Stomach (tissue), 9 donors: ENCODE measurements around the gene LRRC28. TPM values are rescaled to one million over a fixed set of nuclear protein-coding genes. Genes with fewer than 3 reads are reported as not detected.

ENCODE experiments used
- DNase-seq, 2 donors: peaks; one replicate each; pipeline versions ENCODE4 v3.0.0 to v3.0.0-alpha.2; 2013 to 2019
- H3K27ac ChIP-seq, 5 donors: fragments of 200-600 bp in 4 of 5; sonication (generic) in 4 of 5; one replicate each; pipeline ENCODE4 v1.5.1; 2013 to 2019; ENCODE audit warnings: mild to moderate bottlenecking in 1 of 5, moderate library complexity in 1 of 5
- H3K27me3 ChIP-seq, 3 donors: fragments of 200-600 bp; sonication (generic); one replicate each; pipeline ENCODE4 v1.5.1; 2017 to 2019; ENCODE audit warnings: mixed run types in 1 of 3
- H3K36me3 ChIP-seq, 4 donors: fragments of 200-600 bp; sonication (generic); 1 replicate in 3 of 4; 2 replicates in 1 of 4; pipeline ENCODE4 v1.5.1; 2016 to 2019
- H3K4me1 ChIP-seq, 4 donors: fragments of 200-600 bp; sonication (generic); one replicate each; pipeline ENCODE4 v1.5.1; 2016 to 2019
- H3K4me3 ChIP-seq, 4 donors: fragments of 200-600 bp; sonication (generic) in 3 of 4; one replicate each; pipeline ENCODE4 v1.5.1; 2016 to 2019; ENCODE audit warnings: mild to moderate bottlenecking in 1 of 4
- H3K9me3 ChIP-seq, 4 donors: fragments of 200-600 bp; sonication (generic); one replicate each; pipeline ENCODE4 v1.5.1; 2016 to 2019
- CTCF ChIP-seq, 7 experiments: fragments of 450-650 bp in 4 of 7; fragments of 200-600 bp in 3 of 7; sonication (generic) in 3 of 7; IDR thresholded peaks; one replicate each; pipeline ENCODE4 v1.5.1; 2016 to 2019; ENCODE audit warnings: antibody characterized with exemption in 7 of 7, control low read depth in 2 of 7, mild to moderate bottlenecking in 1 of 7
- EP300 ChIP-seq: sonication (generic); formaldehyde crosslinking; IDR thresholded peaks from one replicate; pipeline ENCODE4 v1.6.1; 2017; ENCODE audit warnings: antibody characterized with exemption
- POLR2A ChIP-seq, 4 donors: fragments of 450-650 bp; IDR thresholded peaks; one replicate each; pipeline ENCODE4 v1.6.1; 2016; ENCODE audit warnings: antibody characterized with exemption in 4 of 4, control low read depth in 2 of 4, mild to moderate bottlenecking in 1 of 4, moderate library complexity in 1 of 4
- POLR2AphosphoS5 ChIP-seq, 3 donors: sonication (generic); formaldehyde crosslinking; IDR thresholded peaks; one replicate each; pipeline ENCODE4 v1.6.1; 2016; ENCODE audit warnings: antibody characterized with exemption in 3 of 3
- WGBS, 5 donors: extraction: QIAGEN DNeasy Blood & Tissue Kit in 3 of 5; methylation state at CpG; one replicate each; pipeline versions ENCODE4 v1.1.5 to v1.1.7; 2013 to 2018; 5-methylcytosine and 5-hydroxymethylcytosine counted together
- intact Hi-C: fragments of 100-400 bp; cut with DNase I; formaldehyde crosslinking; loops from one replicate; pipeline ENCODE4 v1.15.1; 2023; ENCODE audit warnings: low total_unique reads
- polyA plus RNA-seq, 3 donors: library from polyadenylated mRNA; stranded (reverse); fragments of 200-250 nt; gene quantifications; one replicate each; pipeline ENCODE4 v1.2.3, GENCODE V29; 2013
- total RNA-seq, 5 donors: library from RNA; depleted of rRNA; stranded (reverse); fragments of >200 nt; gene quantifications; one replicate each; pipeline versions ENCODE4 v1.1.0 to v1.2.3, GENCODE V29; 2014 to 2016
- donor health status: healthy with polysubstance abuse.
- donor health status: Bipolar disorder and iron deficiency.
- donor health status: healthy.

The LRRC28 gene
- total and polyA plus RNA-seq, 8 donors: 9.6 to 82.6 (median 26.2) TPM

- H3K27me3 ChIP-seq: no peaks in the 10 kb centered on the region
- intact Hi-C loops: no loop called here
- H3K4me3 ChIP-seq: no peak overlapping the region
- no peaks in the 10 kb centered on the region for H3K9me3 ChIP-seq
- H3K4me1 ChIP-seq: no peaks in the 10 kb centered on the region
- H3K27ac ChIP-seq: no peak overlapping the region
- peaks cover 0 to 19% (median 17%) of the 10 kb centered on the region in 4 donors for H3K36me3 ChIP-seq
- TF ChIP-seq POLR2AphosphoS5 (IDR thresholded peaks at IDR 0.05) (no peak), EP300 (no peak), CTCF (IDR thresholded peaks at IDR 0.05) (no peak), POLR2A (IDR thresholded peaks at IDR 0.05) (no peak)
- no peak for DNase-seq
Measured at GRCh38 chr15:99333413-99333812, 82.1 kb downstream of the LRRC28 start.

- Histone ChIP-seq H3K27ac (no peak overlapping the region), H3K4me1 (no peaks in the 10 kb centered on the region), H3K9me3 (no peaks in the 10 kb centered on the region), H3K36me3 (peaks cover 0 to 19% (median 17%) of the 10 kb centered on the region in 4 donors), H3K27me3 (no peaks in the 10 kb centered on the region), H3K4me3 (no peak overlapping the region)
- intact Hi-C loops: no loop called here
- no peak for DNase-seq
- no peak for TF ChIP-seq EP300
- no peak for TF ChIP-seq POLR2A (IDR thresholded peaks at IDR 0.05)
- no peak for TF ChIP-seq POLR2AphosphoS5 (IDR thresholded peaks at IDR 0.05)
- no peak for TF ChIP-seq CTCF (IDR thresholded peaks at IDR 0.05)
- 63 to 80% (median 74%) methylated on average over 8 of the region's 8 CpGs for WGBS, 5 donors
Measured at GRCh38 chr15:99333981-99334380, 82.7 kb downstream of the LRRC28 start.

- no peaks in the 10 kb centered on the region for H3K9me3 ChIP-seq
- DNase-seq: no peak
- intact Hi-C loops: no loop called here
- TF ChIP-seq POLR2A (IDR thresholded peaks at IDR 0.05) (no peak), POLR2AphosphoS5 (IDR thresholded peaks at IDR 0.05) (no peak), CTCF (IDR thresholded peaks at IDR 0.05) (no peak), EP300 (no peak)
- H3K27me3 ChIP-seq: no peaks in the 10 kb centered on the region
- H3K4me3 ChIP-seq: no peak overlapping the region
- no peak overlapping the region for H3K27ac ChIP-seq
- H3K36me3 ChIP-seq: peaks cover 0 to 19% (median 17%) of the 10 kb centered on the region in 4 donors
- peaks cover 0 to 7% (median 2%) of the 10 kb centered on the region in 4 donors for H3K4me1 ChIP-seq
Measured at GRCh38 chr15:99335508-99335907, 84.2 kb downstream of the LRRC28 start.

GRCh38 chr15:99336794-99337193 lies 85.5 kb downstream of the LRRC28 start:
- Histone ChIP-seq H3K9me3 (no peaks in the 10 kb centered on the region), H3K4me3 (no peak overlapping the region), H3K36me3 (peaks cover 0 to 19% (median 17%) of the 10 kb centered on the region in 4 donors), H3K27me3 (no peaks in the 10 kb centered on the region), H3K4me1 (peaks cover 0 to 7% (median 2%) of the 10 kb centered on the region in 4 donors), H3K27ac (no peak overlapping the region)
- WGBS, 5 donors: 64 to 86% (median 81%) methylated on average over 1 of the region's 1 CpG
- TF ChIP-seq CTCF (IDR thresholded peaks at IDR 0.05) (no peak), POLR2A (IDR thresholded peaks at IDR 0.05) (no peak), EP300 (no peak), POLR2AphosphoS5 (IDR thresholded peaks at IDR 0.05) (no peak)
- intact Hi-C loops: no loop called here
- DNase-seq: no peak
